Pericardium fibroblast (primary cell): Measurements from ENCODE around the gene CEP55. TPM values are rescaled to one million over a fixed set of nuclear protein-coding genes. Genes with fewer than 3 reads are reported as not detected.

Experiments used
- total RNA-seq: library from RNA; depleted of rRNA; stranded (reverse); fragments of >200 nt; gene quantifications from 2 replicates; pipeline ENCODE4 v1.2.3, GENCODE V29; 2015

The CEP55 gene
- total RNA-seq = 0.94 and 1.9 TPM in 2 replicates

GRCh38 chr10:93496322-93497041 lies at the start of gene CEP55:
CEP55 (plus strand) TSS chr10:93496612; CDS start chr10:93500052, 3,440 bp downstream.

GRCh38 chr10:93482145-93482834 lies 14.1 kb upstream of the CEP55 start, which contains the start of gene MYOF:
MYOF (minus strand) TSS chr10:93482334; CDS start chr10:93482194, 140 bp downstream.

GRCh38 chr10:93566435-93567276 lies 70.2 kb downstream of the CEP55 start, which contains the start of gene FFAR4:
FFAR4 (plus strand) TSS chr10:93566665; CDS start chr10:93566721, 56 bp downstream.

Other genes starting within 250 kb of the CEP55 start
- gene MYOF, start 14.3 kb upstream of the CEP55 start, total RNA-seq = 119 and 148 TPM in 2 replicates
- not detected in 2 replicates for gene FFAR4, start 70.1 kb downstream of the CEP55 start, total RNA-seq
- gene RBP4, start 104.6 kb downstream of the CEP55 start, total RNA-seq = 1.2 and 6.2 TPM in 2 replicates
- gene PDE6C, start 115.9 kb downstream of the CEP55 start, total RNA-seq = not detected in 2 replicates
- 5.0 and 5.3 TPM in 2 replicates for gene FRA10AC1, start 206.0 kb downstream of the CEP55 start, total RNA-seq